IMR-90 (cell line): ENCODE data around the gene IGF2. TPM values are rescaled to one million over a fixed set of nuclear protein-coding genes. Genes with fewer than 3 reads are reported as not detected.

Experiments
- ATAC-seq: fragments of 200-7000 bp; cut with Tn5 transposase; 2 replicates; pipeline ENCODE4 v1.9.1; 2020; ENCODE audit warnings: low read depth, mild to moderate bottlenecking, moderate library complexity
- BruUV-seq: library from RNA; stranded (reverse); fragments of 400-500 nt; replicated peaks from 2 replicates; lab custom pipeline; 2021; lab: Mats Ljungman, UMichigan
- CTCF ChIA-PET: fragments of 300-600 bp; formaldehyde crosslinking; extraction: SDS; loops from one replicate; lab custom pipeline; 2021; ENCODE audit warnings: antibody characterized with exemption; lab: Yijun Ruan, JAX
- POLR2A ChIA-PET: fragments of 300-600 bp; sonication (Branson Sonifier 250); formaldehyde crosslinking; loops from one replicate; lab custom pipeline; 2022; ENCODE audit warnings: antibody characterized with exemption; ENCODE audit not compliant: unreplicated experiment; lab: Charles Lee
- DNase-seq: peaks from one replicate; pipeline ENCODE4 v3.0.0; 2013
- H2AFZ ChIP-seq: replicated peaks from 2 replicates; pipeline ENCODE3; 2013; ENCODE audit warnings: low read length, mild to moderate bottlenecking; ENCODE audit not compliant: poor library complexity
- H2AK5ac ChIP-seq: 2 replicates; pipeline ENCODE4 v1.6.1; 2013; ENCODE audit warnings: low read depth, low read length, inconsistent platforms
- H2AK9ac ChIP-seq: replicated peaks from 2 replicates; pipeline ENCODE3; 2013; ENCODE audit warnings: mild to moderate bottlenecking, low read depth, low read length, moderate library complexity; ENCODE audit not compliant: poor library complexity
- H2BK120ac ChIP-seq: 2 replicates; pipeline ENCODE4 v1.6.1; 2013; ENCODE audit warnings: low read depth, low read length, inconsistent platforms
- H2BK15ac ChIP-seq: 3 replicates; pipeline ENCODE4 v1.6.1; 2013; ENCODE audit warnings: low read depth, low read length, inconsistent platforms
- H2BK20ac ChIP-seq: 2 replicates; pipeline ENCODE4 v1.6.1; 2013; ENCODE audit warnings: low read depth, mild to moderate bottlenecking, inconsistent platforms, low read length, moderate library complexity
- H2BK5ac ChIP-seq: 2 replicates; pipeline ENCODE4 v1.6.1; 2013; ENCODE audit warnings: mild to moderate bottlenecking, low read depth, low read length, inconsistent platforms; ENCODE audit not compliant: poor library complexity, severe bottlenecking
- H3K14ac ChIP-seq: replicated peaks from 2 replicates; pipeline ENCODE4 v1.6.1; 2013; ENCODE audit warnings: low read depth, low read length, inconsistent platforms
- H3K18ac ChIP-seq: 2 replicates; pipeline ENCODE4 v1.6.1; 2013; ENCODE audit warnings: low read depth, low read length, control low read depth
- H3K23ac ChIP-seq: 2 replicates; pipeline ENCODE4 v1.6.1; 2013; ENCODE audit warnings: low read depth, low read length, inconsistent platforms
- H3K27ac ChIP-seq: 2 replicates; pipeline ENCODE4 v1.5.1; 2013; ENCODE audit warnings: mild to moderate bottlenecking, control low read depth, low read length; ENCODE audit not compliant: insufficient read depth
- H3K27me3 ChIP-seq: 2 replicates; pipeline ENCODE4 v1.6.1; 2013; ENCODE audit warnings: low read length; ENCODE audit not compliant: control insufficient read depth, insufficient read depth
- H3K36me3 ChIP-seq: 2 replicates; pipeline ENCODE4 v1.6.1; 2013; ENCODE audit warnings: low read length, mixed read lengths; ENCODE audit not compliant: control insufficient read depth, insufficient read depth
- H3K4ac ChIP-seq: 2 replicates; pipeline ENCODE4 v1.6.1; 2013; ENCODE audit warnings: low read depth, low read length, inconsistent platforms
- H3K4me1 ChIP-seq: 2 replicates; pipeline ENCODE4 v1.6.1; 2013; ENCODE audit warnings: low read length, mixed read lengths; ENCODE audit not compliant: control insufficient read depth, insufficient read depth
- H3K4me2 ChIP-seq: 2 replicates; pipeline ENCODE4 v1.6.1; 2013; ENCODE audit warnings: low read depth, mild to moderate bottlenecking, control low read depth, low read length, moderate library complexity
- H3K4me3 ChIP-seq: 2 replicates; pipeline ENCODE4 v1.5.1; 2013; ENCODE audit warnings: low read depth, mild to moderate bottlenecking, control low read depth, low read length, moderate library complexity; ENCODE audit not compliant: insufficient read depth
- H3K56ac ChIP-seq: 2 replicates; pipeline ENCODE4 v1.6.1; 2013; ENCODE audit warnings: low read length, inconsistent platforms; ENCODE audit not compliant: insufficient read depth; ENCODE audit errors: extremely low read depth
- H3K79me1 ChIP-seq, 2 experiments: 2 replicates each; pipeline ENCODE4 v1.6.1; 2013; ENCODE audit warnings: low read length in 2 of 2, inconsistent platforms in 1 of 2, low read depth in 1 of 2
- H3K9ac ChIP-seq: 2 replicates; pipeline ENCODE4 v1.6.1; 2013; ENCODE audit warnings: low read depth, low read length, control low read depth
- H3K9me1 ChIP-seq: 2 replicates; pipeline ENCODE4 v1.6.1; 2013; ENCODE audit warnings: low read length, inconsistent platforms; ENCODE audit not compliant: insufficient read depth
- H3K9me3 ChIP-seq: 2 replicates; pipeline ENCODE4 v1.6.1; 2013; ENCODE audit warnings: low read length; ENCODE audit not compliant: control insufficient read depth, insufficient read depth
- H4K20me1 ChIP-seq: 2 replicates; pipeline ENCODE4 v1.6.1; 2013; ENCODE audit warnings: low read length, inconsistent platforms; ENCODE audit not compliant: insufficient read depth
- H4K5ac ChIP-seq: 2 replicates; pipeline ENCODE4 v1.6.1; 2013; ENCODE audit warnings: mild to moderate bottlenecking, low read depth, low read length, control low read depth
- H4K8ac ChIP-seq, 2 experiments: 2 replicates each; pipeline ENCODE4 v1.6.1; 2013; ENCODE audit warnings: low read depth in 2 of 2, low read length in 2 of 2, control low read depth in 1 of 2, inconsistent platforms in 1 of 2
- H4K91ac ChIP-seq: 2 replicates; pipeline ENCODE4 v1.6.1; 2013; ENCODE audit warnings: low read depth, low read length, inconsistent platforms; ENCODE audit not compliant: insufficient read depth
- BHLHE40 ChIP-seq: fragments of 150-350 bp; IDR thresholded peaks from 2 replicates; pipeline ENCODE4 v1.6.1; 2016; ENCODE audit warnings: mild to moderate bottlenecking, low read depth, low read length
- CEBPB ChIP-seq: IDR thresholded peaks from 2 replicates; pipeline ENCODE4 v1.6.1; 2012; ENCODE audit warnings: low read depth, low read length, improper control_type of control experiment
- CHD1 ChIP-seq: IDR thresholded peaks from 2 replicates; pipeline ENCODE4 v1.6.1; 2012; ENCODE audit warnings: low read depth, low read length, improper control_type of control experiment
- CTCF ChIP-seq: conservative IDR thresholded peaks from 2 replicates; pipeline ENCODE4 v1.5.1; 2012; ENCODE audit warnings: mild to moderate bottlenecking, low read depth, low read length, improper control_type of control experiment
- FOS ChIP-seq: fragments of 150-350 bp; IDR thresholded peaks from 2 replicates; pipeline ENCODE4 v1.6.1; 2016; ENCODE audit warnings: low read depth, low read length
- MAFK ChIP-seq: IDR thresholded peaks from 2 replicates; pipeline ENCODE4 v1.6.1; 2012; ENCODE audit warnings: low read depth, low read length, improper control_type of control experiment
- MAZ ChIP-seq: IDR thresholded peaks from 2 replicates; pipeline ENCODE4 v1.6.1; 2012; ENCODE audit warnings: low read depth, mild to moderate bottlenecking, low read length, improper control_type of control experiment, moderate library complexity, borderline replicate concordance
- MXI1 ChIP-seq: IDR thresholded peaks from 2 replicates; pipeline ENCODE4 v1.6.1; 2012; ENCODE audit warnings: low read depth, mild to moderate bottlenecking, low read length, moderate library complexity, borderline replicate concordance
- NFE2L2 ChIP-seq: fragments of 150-350 bp; IDR thresholded peaks from 2 replicates; pipeline ENCODE4 v1.6.1; 2016; ENCODE audit warnings: low read depth, mild to moderate bottlenecking, low read length
- POLR2A ChIP-seq: IDR thresholded peaks from 2 replicates; pipeline ENCODE4 v1.6.1; 2012; ENCODE audit warnings: mild to moderate bottlenecking, low read depth, low read length
- RAD21 ChIP-seq: IDR thresholded peaks from 2 replicates; pipeline ENCODE4 v1.6.1; 2012; ENCODE audit warnings: low read length, improper control_type of control experiment
- RCOR1 ChIP-seq: IDR thresholded peaks from 2 replicates; pipeline ENCODE4 v1.6.1; 2012; ENCODE audit warnings: mild to moderate bottlenecking, low read length, improper control_type of control experiment; ENCODE audit not compliant: insufficient replicate concordance
- RFX5 ChIP-seq: IDR thresholded peaks from 2 replicates; pipeline ENCODE4 v1.8.0; 2012; ENCODE audit warnings: low read depth, mild to moderate bottlenecking, low read length, moderate library complexity
- SMC3 ChIP-seq: fragments of 150-350 bp; IDR thresholded peaks from 2 replicates; pipeline ENCODE4 v1.6.1; 2016; ENCODE audit warnings: low read depth, mild to moderate bottlenecking, antibody characterized with exemption, low read length, moderate library complexity
- WGBS, 2 experiments: methylation state at CpG; one replicate each; pipeline versions ENCODE4 v1.1.5 to v1.1.7; 2013; ENCODE audit warnings: missing lambda C conversion rate in 2 of 2; ENCODE audit not compliant: insufficient read length in 1 of 2; ENCODE audit errors: extremely low coverage in 2 of 2; 5-methylcytosine and 5-hydroxymethylcytosine counted together
- dilution Hi-C: fragments of 300-500 bp; cut with HindIII; formaldehyde crosslinking; loops from one replicate; pipeline ENCODE4 v1.14.3; 2018; ENCODE audit warnings: low sequenced_read_pairs; ENCODE audit not compliant: unreplicated experiment
- in situ Hi-C: fragments of 300-500 bp; cut with MboI; formaldehyde crosslinking; loops from 3 replicates; pipeline ENCODE4 v1.14.3; 2019; ENCODE audit warnings: low sequenced_read_pairs, inconsistent platforms, mixed read lengths
- intact Hi-C: fragments of 100-400 bp; cut with micrococcal nuclease; formaldehyde crosslinking; loops from 2 replicates; pipeline ENCODE4 v1.10.0; 2022
- polyA plus RNA-seq, 3 experiments: library from polyadenylated mRNA; depleted of rRNA; stranded (reverse); fragments of >200 nt; gene quantifications; 2 replicates each; pipeline ENCODE4 v1.2.3, GENCODE V29; 2012; ENCODE audit warnings: low replicate concordance in 1 of 3
- total RNA-seq: library from RNA; depleted of rRNA; stranded (reverse); fragments of >200 nt; gene quantifications from 2 replicates; pipeline ENCODE4 v1.2.3, GENCODE V29; 2012
- TF ChIP-seq, protein P1 (sequence below): fragments of 150-350 bp; IDR thresholded peaks from 2 replicates; pipeline ENCODE4 v1.6.1; 2016; ENCODE audit warnings: low read depth, mild to moderate bottlenecking, low read length, moderate library complexity, borderline replicate concordance
- TF ChIP-seq, protein P2 (sequence below): fragments of 150-350 bp; IDR thresholded peaks from 2 replicates; pipeline ENCODE4 v1.6.1; 2017; ENCODE audit warnings: mild to moderate bottlenecking, antibody characterized with exemption, low read length, low read depth

IGF2 gene
- total and polyA plus RNA-seq, 2 of the 4 experiments (the other 2 are of a cell fraction), result 2.3 to 21.8 TPM

- 74 to 100% methylated on average over 3 to 7 of the region's 7 CpGs for WGBS, 2 experiments
- no peak overlapping the region for H2BK120ac ChIP-seq
- H3K27me3 ChIP-seq, result peaks cover 41% of the 10 kb centered on the region
- no peak for ATAC-seq
- H2BK15ac ChIP-seq, result no peak overlapping the region
- peak overlapping the region; percentile 26 for H2AFZ ChIP-seq
- no peak for TF ChIP-seq RCOR1
- TF ChIP-seq SMC3, result no peak
- TF ChIP-seq, protein P1, sequence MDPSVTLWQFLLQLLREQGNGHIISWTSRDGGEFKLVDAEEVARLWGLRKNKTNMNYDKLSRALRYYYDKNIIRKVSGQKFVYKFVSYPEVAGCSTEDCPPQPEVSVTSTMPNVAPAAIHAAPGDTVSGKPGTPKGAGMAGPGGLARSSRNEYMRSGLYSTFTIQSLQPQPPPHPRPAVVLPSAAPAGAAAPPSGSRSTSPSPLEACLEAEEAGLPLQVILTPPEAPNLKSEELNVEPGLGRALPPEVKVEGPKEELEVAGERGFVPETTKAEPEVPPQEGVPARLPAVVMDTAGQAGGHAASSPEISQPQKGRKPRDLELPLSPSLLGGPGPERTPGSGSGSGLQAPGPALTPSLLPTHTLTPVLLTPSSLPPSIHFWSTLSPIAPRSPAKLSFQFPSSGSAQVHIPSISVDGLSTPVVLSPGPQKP, result no peak
- no peak for TF ChIP-seq POLR2A
- no peak for TF ChIP-seq CTCF
- no peak for TF ChIP-seq CEBPB
- no peak for TF ChIP-seq CHD1
- TF ChIP-seq MAFK, result no peak
- no peak for TF ChIP-seq NFE2L2
- TF ChIP-seq MXI1, result no peak
- TF ChIP-seq BHLHE40, result no peak
- no peak for TF ChIP-seq RAD21
- no peak for TF ChIP-seq RFX5
- TF ChIP-seq FOS, result no peak
- TF ChIP-seq MAZ, result no peak
- TF ChIP-seq, protein P2, sequence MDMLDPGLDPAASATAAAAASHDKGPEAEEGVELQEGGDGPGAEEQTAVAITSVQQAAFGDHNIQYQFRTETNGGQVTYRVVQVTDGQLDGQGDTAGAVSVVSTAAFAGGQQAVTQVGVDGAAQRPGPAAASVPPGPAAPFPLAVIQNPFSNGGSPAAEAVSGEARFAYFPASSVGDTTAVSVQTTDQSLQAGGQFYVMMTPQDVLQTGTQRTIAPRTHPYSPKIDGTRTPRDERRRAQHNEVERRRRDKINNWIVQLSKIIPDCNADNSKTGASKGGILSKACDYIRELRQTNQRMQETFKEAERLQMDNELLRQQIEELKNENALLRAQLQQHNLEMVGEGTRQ, result no peak
- H4K91ac ChIP-seq, result no peak overlapping the region
- ChIA-PET POLR2A (no interaction called here), CTCF (interaction anchor here (1.5 kb wide), 1 partner anchor 233 kb away, joined by 5 read pairs; no protein-coding TSS in a partner anchor)
- H3K27ac ChIP-seq, result no peak overlapping the region
- H3K9ac ChIP-seq, result no peak overlapping the region
- H3K4me3 ChIP-seq, result no peak overlapping the region
- dilution Hi-C loops (no loop called here), intact Hi-C loops (no loop called here), in situ Hi-C loops (loop anchor here (25.0 kb wide), 1 partner anchor 700 kb away; the partner anchor contains the start of gene CDKN1C)
- H3K18ac ChIP-seq, result no peak overlapping the region
- H3K36me3 ChIP-seq, result no peaks in the 10 kb centered on the region
- H3K9me1 ChIP-seq, result peaks cover 7% of the 10 kb centered on the region
- no peaks in the 10 kb centered on the region for H3K79me1 ChIP-seq
- H3K23ac ChIP-seq, result no peak overlapping the region
- BruUV-seq, result no TSS peak
- no peak overlapping the region for H3K56ac ChIP-seq
- no peak overlapping the region for H3K4ac ChIP-seq
- no peak overlapping the region for H2AK5ac ChIP-seq
- H3K14ac ChIP-seq, result no peak overlapping the region
- H4K5ac ChIP-seq, result no peak overlapping the region
- no peak overlapping the region for H3K4me2 ChIP-seq
- no peaks in the 10 kb centered on the region for H3K9me3 ChIP-seq
- no peak overlapping the region for H2AK9ac ChIP-seq
- peak overlapping the region; percentile 70 for H2BK5ac ChIP-seq
- no peak overlapping the region for H4K8ac ChIP-seq
- H2BK20ac ChIP-seq, result no peak overlapping the region
- H4K20me1 ChIP-seq, result 0 out of 2 replicates have a peak, but pooled peaks cover 8% of the 10 kb centered on the region
- DNase-seq, result no peak
- no peaks in the 10 kb centered on the region for H3K4me1 ChIP-seq
These were observed 48.1 kb upstream of the IGF2 start for GRCh38 chr11:2187280-2187707.
